ENCODE results near the gene PRR33. TPM values are rescaled to one million over a fixed set of nuclear protein-coding genes. Genes with fewer than 3 reads are reported as not detected.
A peak's percentile ranks its signal among the peaks of the same experiment; 100 is the strongest.
"Not testable (repeated sequence)": the region's sequence is repeated elsewhere in the genome, so short reads cannot be mapped to it uniquely, and the experiment has no call there.

PRR33 gene
- polyA plus RNA-seq, 4 donors, result 0.07 to 0.23 (median 0.14) TPM

GRCh38 chr11:1890856-1891830, 552 bp downstream of the PRR33 start:
- DNase-seq (ENCODE audit: low read depth in 4 of 4, low spot score in 3 of 4), result no peak

- DNase-seq (ENCODE audit: low read depth in 4 of 4, low spot score in 3 of 4), result no peak
Observed at GRCh38 chr11:1889941-1890855, 1.5 kb downstream of the PRR33 start.

- DNase-seq (ENCODE audit: low read depth in 4 of 4, low spot score in 3 of 4), result no peak
Observed at GRCh38 chr11:1889224-1889930, 2.3 kb downstream of the PRR33 start.

- DNase-seq (ENCODE audit: low read depth in 4 of 4, low spot score in 3 of 4), result no peak
Observed at GRCh38 chr11:1888811-1889210, 2.9 kb downstream of the PRR33 start.

GRCh38 chr11:1888347-1888753, 3.3 kb downstream of the PRR33 start:
- no peak for DNase-seq (ENCODE audit: low read depth in 4 of 4, low spot score in 3 of 4)

- DNase-seq (ENCODE audit: low read depth in 4 of 4, low spot score in 3 of 4), result no peak
Observed at GRCh38 chr11:1887451-1888346, 4.0 kb downstream of the PRR33 start.

- DNase-seq (ENCODE audit: low read depth in 4 of 4, low spot score in 3 of 4), result not testable (repeated sequence)
Observed at GRCh38 chr11:1886551-1886950, 5.1 kb downstream of the PRR33 start.

GRCh38 chr11:1884303-1884700, 7.4 kb downstream of the PRR33 start:
- DNase-seq (ENCODE audit: low read depth in 4 of 4, low spot score in 3 of 4), result no peak

GRCh38 chr11:1883346-1884302, 8.1 kb downstream of the PRR33 start:
- no peak for DNase-seq (ENCODE audit: low read depth in 4 of 4, low spot score in 3 of 4)

- peak; percentile 60 to 81 (median 67) for DNase-seq (ENCODE audit: low read depth in 4 of 4, low spot score in 3 of 4)
Observed at GRCh38 chr11:1882265-1883238, 9.1 kb downstream of the PRR33 start.

GRCh38 chr11:1881442-1882264, 10.0 kb downstream of the PRR33 start:
- DNase-seq (ENCODE audit: low read depth in 4 of 4, low spot score in 3 of 4), result no peak

- no peak for DNase-seq (ENCODE audit: low read depth in 4 of 4, low spot score in 3 of 4)
Observed at GRCh38 chr11:1880746-1881441, 10.8 kb downstream of the PRR33 start.

- no peak for DNase-seq (ENCODE audit: low read depth in 4 of 4, low spot score in 3 of 4)
Observed at GRCh38 chr11:1879941-1880720, 11.6 kb downstream of the PRR33 start.

- DNase-seq (ENCODE audit: low read depth in 4 of 4, low spot score in 3 of 4), result no peak
Observed at GRCh38 chr11:1879342-1879940, 12.3 kb downstream of the PRR33 start.

Data from right renal pelvis (tissue), 4 donors.